Progenitor cell of endocrine pancreas (in vitro differentiated cells): ENCODE results near the gene KAT2A. TPM values are rescaled to one million over a fixed set of nuclear protein-coding genes. Genes with fewer than 3 reads are reported as not detected.

ENCODE experiments used
- DNase-seq: peaks from one replicate; pipeline ENCODE4 v3.0.0; 2021; ENCODE audit warnings: low spot score; ENCODE audit not compliant: unreplicated experiment
- H3K27ac Mint-ChIP-seq: 2 replicates; pipeline ENCODE4 v1.8.0; 2021; ENCODE audit warnings: mild to moderate bottlenecking, moderate library complexity, mixed read lengths
- H3K27me3 Mint-ChIP-seq: 2 replicates; pipeline ENCODE4 v1.8.0; 2021; ENCODE audit warnings: mixed read lengths
- H3K36me3 Mint-ChIP-seq: 2 replicates; pipeline ENCODE4 v1.8.0; 2022; ENCODE audit warnings: mixed read lengths; ENCODE audit not compliant: insufficient read depth
- H3K4me1 Mint-ChIP-seq: 2 replicates; pipeline ENCODE4 v1.8.0; 2021; ENCODE audit warnings: low read depth, mixed read lengths
- H3K4me3 Mint-ChIP-seq: 2 replicates; pipeline ENCODE4 v1.8.0; 2021; ENCODE audit warnings: low read depth, mild to moderate bottlenecking, moderate library complexity, mixed read lengths
- H3K9me3 Mint-ChIP-seq: 2 replicates; pipeline ENCODE4 v1.8.0; 2021; ENCODE audit warnings: low read depth, mixed read lengths
- long read RNA-seq: library from polyadenylated mRNA; unstranded; transcript quantifications from one replicate; pipeline ENCODE4 v2.0.0, GENCODE V29; 2020
- total RNA-seq: library from RNA; stranded (reverse); gene quantifications from 2 replicates; pipeline ENCODE4 v1.2.1, GENCODE V29; 2021
- TF ChIP-seq, protein P1 (sequence below): fragments of 200-600 bp; sonication (generic); IDR thresholded peaks from one replicate; pipeline ENCODE4 v1.5.0; 2021; ENCODE audit warnings: antibody characterized with exemption, mild to moderate bottlenecking; ENCODE audit not compliant: unreplicated experiment

KAT2A gene
- 40.1 and 43.2 TPM in 2 replicates for total RNA-seq
- long read RNA-seq, partial matches to known transcripts = 22 of 31 reads
- long read RNA-seq, other reads (novel, unspliced or antisense) = 6 of 31 reads

DNA sequence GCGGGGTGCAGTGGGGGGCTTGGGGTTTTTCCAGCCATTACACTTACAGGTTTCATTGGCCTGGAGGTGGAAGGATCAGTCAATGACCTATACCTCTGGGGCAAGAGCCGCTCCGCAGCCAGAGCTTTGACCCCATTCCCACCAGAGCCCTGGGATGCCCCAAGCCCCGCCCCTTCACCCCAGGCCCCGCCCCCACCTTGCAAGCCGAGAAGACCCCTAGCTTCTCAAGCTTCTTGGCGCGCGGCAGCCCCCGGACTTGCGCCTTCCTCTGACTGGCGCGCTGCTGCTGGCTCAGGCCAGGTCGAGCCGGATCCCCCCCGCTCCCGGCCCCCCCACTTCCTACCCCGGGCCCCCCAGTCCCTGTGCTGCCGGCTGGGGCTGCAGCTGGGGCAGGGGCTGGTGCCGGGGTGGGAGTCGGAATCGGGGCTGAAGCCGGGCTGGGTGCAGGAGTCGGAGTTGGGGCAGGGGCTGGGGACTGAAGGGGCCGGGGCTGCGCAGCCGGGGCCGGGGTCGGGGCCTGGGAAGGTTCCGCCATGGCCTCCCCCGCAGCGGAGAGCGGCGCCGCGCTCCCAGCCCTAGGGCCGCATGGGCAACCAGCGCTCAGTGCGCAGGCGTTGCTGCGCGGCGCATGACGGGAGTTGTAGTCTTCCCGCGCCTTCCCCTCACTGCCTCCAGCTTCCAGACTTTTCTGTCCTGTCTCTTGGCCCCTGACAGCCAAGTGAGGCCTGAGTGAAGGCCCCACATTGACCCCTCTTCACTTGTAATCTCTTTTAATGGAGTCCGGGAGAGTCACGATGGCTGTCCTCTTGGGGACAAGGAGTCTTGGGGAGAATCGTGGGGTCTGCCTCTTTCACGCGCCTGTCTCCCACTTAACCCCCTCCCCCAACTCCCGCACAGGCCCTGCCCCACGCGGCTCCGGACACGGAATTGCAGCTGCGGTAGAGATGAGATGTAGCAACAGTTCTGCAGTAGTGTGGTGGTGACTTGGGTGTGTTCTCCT is at the start of gene KAT2A:
Gene KAT2A (minus strand): TSS at position 598 of the 1,000 bp plus-strand sequence. CDS start 63 bp downstream, at position 535.
- H3K36me3 Mint-ChIP-seq = peaks cover 6% of the 10 kb centered on the region
- H3K4me1 Mint-ChIP-seq = peaks cover 10% of the 10 kb centered on the region
- TF ChIP-seq, protein P1, sequence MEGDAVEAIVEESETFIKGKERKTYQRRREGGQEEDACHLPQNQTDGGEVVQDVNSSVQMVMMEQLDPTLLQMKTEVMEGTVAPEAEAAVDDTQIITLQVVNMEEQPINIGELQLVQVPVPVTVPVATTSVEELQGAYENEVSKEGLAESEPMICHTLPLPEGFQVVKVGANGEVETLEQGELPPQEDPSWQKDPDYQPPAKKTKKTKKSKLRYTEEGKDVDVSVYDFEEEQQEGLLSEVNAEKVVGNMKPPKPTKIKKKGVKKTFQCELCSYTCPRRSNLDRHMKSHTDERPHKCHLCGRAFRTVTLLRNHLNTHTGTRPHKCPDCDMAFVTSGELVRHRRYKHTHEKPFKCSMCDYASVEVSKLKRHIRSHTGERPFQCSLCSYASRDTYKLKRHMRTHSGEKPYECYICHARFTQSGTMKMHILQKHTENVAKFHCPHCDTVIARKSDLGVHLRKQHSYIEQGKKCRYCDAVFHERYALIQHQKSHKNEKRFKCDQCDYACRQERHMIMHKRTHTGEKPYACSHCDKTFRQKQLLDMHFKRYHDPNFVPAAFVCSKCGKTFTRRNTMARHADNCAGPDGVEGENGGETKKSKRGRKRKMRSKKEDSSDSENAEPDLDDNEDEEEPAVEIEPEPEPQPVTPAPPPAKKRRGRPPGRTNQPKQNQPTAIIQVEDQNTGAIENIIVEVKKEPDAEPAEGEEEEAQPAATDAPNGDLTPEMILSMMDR = no peak
- no peaks in the 10 kb centered on the region for H3K9me3 Mint-ChIP-seq
- DNase-seq = peak; percentile 58
- H3K4me3 Mint-ChIP-seq = peak within 1 kb of the TSS; percentile 68
- H3K27me3 Mint-ChIP-seq = no peaks in the 10 kb centered on the region
- peak within 1 kb of the TSS; percentile 69 for H3K27ac Mint-ChIP-seq

DNA sequence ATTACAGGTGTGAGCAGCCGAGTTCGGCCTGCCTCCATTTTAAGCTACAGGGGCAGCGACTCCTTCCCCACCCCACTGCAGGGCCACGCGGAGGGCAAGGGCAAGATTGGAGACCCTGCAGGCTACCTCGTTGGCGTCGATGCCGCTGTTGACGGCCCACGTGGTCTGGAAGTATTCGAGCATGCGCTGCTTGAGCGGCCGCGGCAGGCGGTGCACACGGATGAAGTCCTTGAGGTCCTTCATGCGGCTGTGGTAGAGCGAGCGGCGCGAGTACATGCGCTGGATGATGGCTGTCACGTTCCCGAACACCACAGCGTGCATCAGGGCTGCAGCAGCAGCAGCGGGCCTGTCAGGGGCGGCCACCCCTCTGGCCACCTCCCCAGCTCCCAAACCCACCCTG is 48.2 kb upstream of the KAT2A start:
- H3K27ac Mint-ChIP-seq = no peak overlapping the region
- no peaks in the 10 kb centered on the region for H3K4me1 Mint-ChIP-seq
- no peaks in the 10 kb centered on the region for H3K9me3 Mint-ChIP-seq
- TF ChIP-seq, protein P1 = no peak
- H3K27me3 Mint-ChIP-seq = peaks cover 23% of the 10 kb centered on the region
- no peaks in the 10 kb centered on the region for H3K36me3 Mint-ChIP-seq
- no peak overlapping the region for H3K4me3 Mint-ChIP-seq
- DNase-seq = no peak

DNA sequence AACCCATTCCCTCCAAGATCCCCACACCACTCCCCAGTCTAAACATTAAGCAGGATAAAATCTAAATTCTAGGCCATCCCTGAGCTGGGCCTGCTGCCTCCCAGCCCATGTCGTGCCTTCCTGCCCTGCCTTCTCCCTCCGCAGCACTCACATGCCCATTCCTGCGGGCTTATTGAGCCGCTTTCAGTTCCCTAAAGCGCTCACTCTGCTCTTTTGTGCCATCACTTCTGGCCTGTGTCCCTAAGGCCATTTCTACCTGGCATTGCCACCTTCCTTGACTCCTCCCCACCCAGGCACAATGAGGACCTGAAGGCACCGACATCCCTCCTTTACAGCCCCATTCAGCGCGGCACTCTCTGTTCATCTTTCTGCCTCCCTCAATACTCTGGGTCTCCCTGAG is 46.6 kb upstream of the KAT2A start:
- H3K27ac Mint-ChIP-seq = no peak overlapping the region
- peaks cover 23% of the 10 kb centered on the region for H3K27me3 Mint-ChIP-seq
- H3K36me3 Mint-ChIP-seq = no peaks in the 10 kb centered on the region
- H3K4me3 Mint-ChIP-seq = no peak overlapping the region
- no peaks in the 10 kb centered on the region for H3K4me1 Mint-ChIP-seq
- TF ChIP-seq, protein P1 = no peak
- no peak for DNase-seq
- H3K9me3 Mint-ChIP-seq = no peaks in the 10 kb centered on the region

DNA sequence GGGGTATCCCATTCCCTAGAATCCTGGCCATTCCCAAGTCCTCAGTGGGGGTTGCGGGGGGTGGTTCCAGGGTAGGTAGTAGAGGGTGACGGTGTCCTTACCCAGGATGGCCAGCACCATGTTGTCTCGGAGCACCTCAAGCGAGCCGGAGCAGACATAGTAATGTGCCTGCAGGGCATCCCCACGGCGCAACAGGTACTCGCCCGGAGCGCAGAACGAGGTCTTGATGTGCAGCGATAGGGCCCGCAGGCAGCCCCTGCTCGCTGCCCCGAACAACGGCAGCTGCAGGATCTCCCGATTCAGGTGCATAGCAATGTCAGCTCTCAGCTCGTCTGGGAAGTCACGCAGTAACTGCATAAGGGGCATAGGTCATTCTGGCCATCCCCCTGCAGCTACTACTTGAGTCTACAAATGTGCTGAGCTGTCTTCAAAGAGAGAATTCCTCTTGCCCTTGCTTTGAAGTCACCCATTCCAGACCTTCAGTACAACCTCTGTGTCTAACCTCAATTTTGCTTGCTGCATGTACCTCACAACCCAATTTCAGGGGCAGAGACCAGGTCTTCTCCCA is 45.1 kb upstream of the KAT2A start:
- Mint-ChIP-seq H3K27ac (no peak overlapping the region), H3K4me3 (no peak overlapping the region), H3K4me1 (no peaks in the 10 kb centered on the region), H3K36me3 (no peaks in the 10 kb centered on the region), H3K27me3 (peaks cover 15% of the 10 kb centered on the region), H3K9me3 (no peaks in the 10 kb centered on the region)
- TF ChIP-seq, protein P1 = no peak
- DNase-seq = no peak

DNA sequence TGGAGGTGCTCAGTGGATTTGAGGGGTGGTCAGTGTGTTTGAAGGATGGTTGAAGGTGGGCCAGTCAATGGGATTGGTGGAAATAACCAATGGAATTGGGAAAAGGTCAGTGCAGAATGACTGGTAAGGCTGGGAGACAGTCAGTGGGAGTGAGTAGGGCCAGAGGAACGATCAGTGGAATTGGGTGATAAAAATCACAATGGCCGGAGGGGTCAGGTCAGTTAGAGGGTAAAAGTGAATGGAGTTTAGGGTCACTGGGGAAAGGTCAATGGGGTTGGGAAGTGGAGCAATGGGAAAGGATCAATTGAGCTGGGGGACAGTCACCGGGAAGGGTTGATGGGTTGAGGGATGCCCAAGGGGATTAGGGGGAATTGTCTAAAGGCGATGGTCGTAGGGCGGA is 44.6 kb upstream of the KAT2A start:
- Mint-ChIP-seq H3K9me3 (no peaks in the 10 kb centered on the region), H3K36me3 (no peaks in the 10 kb centered on the region), H3K27me3 (peaks cover 12% of the 10 kb centered on the region), H3K27ac (no peak overlapping the region), H3K4me1 (no peaks in the 10 kb centered on the region), H3K4me3 (no peak overlapping the region)
- DNase-seq = no peak
- TF ChIP-seq, protein P1 = no peak
